H9 (cell line): ENCODE measurements around the gene CATSPERB. TPM values are rescaled to one million over a fixed set of nuclear protein-coding genes. Genes with fewer than 3 reads are reported as not detected.

Experiments
- DNase-seq: peaks from one replicate; pipeline ENCODE4 v3.0.0-alpha.2; 2017
- H2AFZ ChIP-seq: one replicate; pipeline ENCODE4 v1.6.1; 2013; ENCODE audit warnings: mild to moderate bottlenecking, low read length, control low read depth, moderate library complexity
- H2AK5ac ChIP-seq: 2 replicates; pipeline ENCODE4 v1.6.1; 2013; ENCODE audit warnings: low read length, control low read depth, mixed read lengths; ENCODE audit not compliant: insufficient read length
- H2BK120ac ChIP-seq: one replicate; pipeline ENCODE4 v1.6.1; 2013; ENCODE audit warnings: low read depth, mild to moderate bottlenecking, low read length, control low read depth, inconsistent platforms; ENCODE audit not compliant: poor library complexity, severe bottlenecking
- H2BK12ac ChIP-seq: 2 replicates; pipeline ENCODE4 v1.6.1; 2013; ENCODE audit warnings: low read length, control low read depth, mixed read lengths, low read depth; ENCODE audit not compliant: insufficient read length
- H2BK15ac ChIP-seq: 2 replicates; pipeline ENCODE4 v1.6.1; 2013; ENCODE audit warnings: low read depth, low read length, control low read depth
- H2BK20ac ChIP-seq: one replicate; pipeline ENCODE4 v1.6.1; 2013; ENCODE audit warnings: low read depth, mild to moderate bottlenecking, low read length, control low read depth, inconsistent platforms; ENCODE audit not compliant: poor library complexity, severe bottlenecking
- H2BK5ac ChIP-seq: 2 replicates; pipeline ENCODE4 v1.6.1; 2013; ENCODE audit warnings: low read length, control low read depth, mixed read lengths; ENCODE audit not compliant: insufficient read length
- H3K14ac ChIP-seq: 2 replicates; pipeline ENCODE4 v1.6.1; 2013; ENCODE audit warnings: low read length, control low read depth; ENCODE audit not compliant: insufficient read depth
- H3K18ac ChIP-seq: 2 replicates; pipeline ENCODE4 v1.6.1; 2013; ENCODE audit warnings: low read depth, mild to moderate bottlenecking, mixed read lengths, low read length, control low read depth; ENCODE audit not compliant: insufficient read length
- H3K23ac ChIP-seq: 2 replicates; pipeline ENCODE4 v1.6.1; 2013; ENCODE audit warnings: low read length, control low read depth, mixed read lengths, low read depth; ENCODE audit not compliant: insufficient read length
- H3K23me2 ChIP-seq: 2 replicates; pipeline ENCODE4 v1.6.1; 2013; ENCODE audit warnings: low read depth, mild to moderate bottlenecking, mixed read lengths, low read length, control low read depth; ENCODE audit not compliant: insufficient read length, poor library complexity, severe bottlenecking
- H3K27ac ChIP-seq: 2 replicates; pipeline ENCODE4 v1.5.1; 2013; ENCODE audit warnings: low read length, control low read depth, mixed read lengths, low read depth; ENCODE audit not compliant: insufficient read length
- H3K27me3 ChIP-seq: 2 replicates; pipeline ENCODE4 v1.6.1; 2013; ENCODE audit warnings: low read length, control low read depth, inconsistent platforms; ENCODE audit not compliant: insufficient read depth
- H3K4ac ChIP-seq: 2 replicates; pipeline ENCODE4 v1.6.1; 2013; ENCODE audit warnings: low read depth, mild to moderate bottlenecking, control low read depth, inconsistent platforms, low read length, moderate library complexity
- H3K4me1 ChIP-seq: 2 replicates; pipeline ENCODE4 v1.6.1; 2013; ENCODE audit warnings: low read length, control low read depth, inconsistent platforms; ENCODE audit not compliant: insufficient read depth
- H3K4me2 ChIP-seq: 2 replicates; pipeline ENCODE4 v1.6.1; 2013; ENCODE audit warnings: low read length, control low read depth, mixed read lengths; ENCODE audit not compliant: insufficient read length, insufficient read depth
- H3K56ac ChIP-seq: 2 replicates; pipeline ENCODE4 v1.6.1; 2013; ENCODE audit warnings: low read depth, mild to moderate bottlenecking, mixed read lengths, low read length, control low read depth; ENCODE audit not compliant: insufficient read length
- H3K79me1 ChIP-seq: 2 replicates; pipeline ENCODE4 v1.6.1; 2013; ENCODE audit warnings: low read depth, mild to moderate bottlenecking, moderate library complexity, low read length, control low read depth, inconsistent platforms; ENCODE audit not compliant: insufficient read depth, poor library complexity, severe bottlenecking
- H3K79me2 ChIP-seq: 2 replicates; pipeline ENCODE4 v1.6.1; 2013; ENCODE audit warnings: low read length, control low read depth, inconsistent platforms; ENCODE audit not compliant: insufficient read depth
- H3K9ac ChIP-seq: 2 replicates; pipeline ENCODE4 v1.6.1; 2013; ENCODE audit warnings: low read length, control low read depth, mixed read lengths; ENCODE audit not compliant: insufficient read length; ENCODE audit errors: extremely low read depth
- H3K9me3 ChIP-seq: one replicate; pipeline ENCODE4 v1.6.1; 2013; ENCODE audit warnings: low read depth, low read length, inconsistent platforms; ENCODE audit not compliant: control insufficient read depth
- H3T11ph ChIP-seq: one replicate; pipeline ENCODE4 v1.6.1; 2013; ENCODE audit warnings: mild to moderate bottlenecking, low read length, control low read depth, inconsistent platforms
- H4K20me1 ChIP-seq: one replicate; pipeline ENCODE4 v1.6.1; 2013; ENCODE audit not compliant: control insufficient read depth, insufficient read length, insufficient read depth
- H4K5ac ChIP-seq: 2 replicates; pipeline ENCODE4 v1.6.1; 2013; ENCODE audit warnings: low read depth, mild to moderate bottlenecking, mixed read lengths, low read length, control low read depth; ENCODE audit not compliant: insufficient read length
- H4K8ac ChIP-seq: replicated peaks from 2 replicates; pipeline ENCODE4 v1.6.1; 2013; ENCODE audit warnings: low read length, control low read depth, mixed read lengths, low read depth; ENCODE audit not compliant: insufficient read length
- H4K91ac ChIP-seq: 2 replicates; pipeline ENCODE4 v1.6.1; 2013; ENCODE audit warnings: low read depth, mild to moderate bottlenecking, moderate library complexity, mixed read lengths, low read length, control low read depth; ENCODE audit not compliant: insufficient read length
- H3K27ac Mint-ChIP-seq, 3 experiments: 2 replicates in 2 of 3; 3 replicates in 1 of 3; pipeline ENCODE4 v1.8.0; 2020 to 2021; ENCODE audit warnings: mixed read lengths in 3 of 3, mild to moderate bottlenecking in 1 of 3, moderate library complexity in 1 of 3
- H3K27me3 Mint-ChIP-seq: 2 replicates; pipeline ENCODE4 v1.8.0; 2021; ENCODE audit warnings: low read depth, mild to moderate bottlenecking, moderate library complexity, mixed read lengths
- H3K36me3 Mint-ChIP-seq, 3 experiments: 2 replicates in 2 of 3; 3 replicates in 1 of 3; pipeline ENCODE4 v1.8.0; 2020 to 2021; ENCODE audit warnings: low read depth in 3 of 3, mixed read lengths in 3 of 3; ENCODE audit not compliant: insufficient read depth in 1 of 3
- H3K4me1 Mint-ChIP-seq, 2 experiments: 2 replicates each; pipeline ENCODE4 v1.8.0; 2020; ENCODE audit warnings: mixed read lengths in 2 of 2
- H3K4me3 Mint-ChIP-seq, 2 experiments: 2 replicates in 1 of 2; 3 replicates in 1 of 2; pipeline ENCODE4 v1.8.0; 2020 to 2021; ENCODE audit warnings: mild to moderate bottlenecking in 2 of 2, mixed read lengths in 2 of 2, moderate library complexity in 1 of 2
- H3K9me3 Mint-ChIP-seq, 2 experiments: 2 replicates in 1 of 2; 3 replicates in 1 of 2; pipeline ENCODE4 v1.8.0; 2020; ENCODE audit warnings: mild to moderate bottlenecking in 2 of 2, mixed read lengths in 2 of 2, moderate library complexity in 1 of 2
- CTCF ChIP-seq: fragments of 200-600 bp; sonication (generic); conservative IDR thresholded peaks from 3 replicates; pipeline ENCODE4 v1.8.0; 2021; ENCODE audit warnings: antibody characterized with exemption, mild to moderate bottlenecking
- WGBS: extraction: QIAGEN DNeasy Blood & Tissue Kit; methylation state at CpG from one replicate; pipeline ENCODE4 v1.1.7; 2013; ENCODE audit warnings: missing lambda C conversion rate, low lambda C conversion rate, mixed read lengths; ENCODE audit not compliant: insufficient read length; ENCODE audit errors: extremely low coverage; 5-methylcytosine and 5-hydroxymethylcytosine counted together
- total RNA-seq: library from RNA; stranded (reverse); gene quantifications from 2 replicates; pipeline ENCODE4 v1.2.1, GENCODE V29; 2021

CATSPERB gene
- total RNA-seq, 1 experiment from 2014 or later, result 0.48 TPM

GRCh38 chr14:91653451-91653850, 78.4 kb downstream of the CATSPERB start:
- H4K20me1 ChIP-seq, result no peaks in the 10 kb centered on the region
- H3K4me2 ChIP-seq, result no peak overlapping the region
- H3K4me1 Mint-ChIP-seq, result no peaks in the 10 kb centered on the region
- H3K9ac ChIP-seq, result no peak overlapping the region
- no peaks in the 10 kb centered on the region for H3K9me3 Mint-ChIP-seq
- H2BK5ac ChIP-seq, result no peak overlapping the region
- H3K36me3 Mint-ChIP-seq, result no peaks in the 10 kb centered on the region
- no peak overlapping the region for H3K56ac ChIP-seq
- H2BK15ac ChIP-seq, result no peak overlapping the region
- no peak overlapping the region for H4K91ac ChIP-seq
- H3K27ac Mint-ChIP-seq, result no peak overlapping the region
- H3K27ac ChIP-seq, result no peak overlapping the region
- H3T11ph ChIP-seq, result no peak overlapping the region
- H2BK12ac ChIP-seq, result no peak overlapping the region
- H2BK120ac ChIP-seq, result no peak overlapping the region
- no peaks in the 10 kb centered on the region for H3K79me1 ChIP-seq
- no peak overlapping the region for H2BK20ac ChIP-seq
- H3K9me3 ChIP-seq, result no peaks in the 10 kb centered on the region
- no peaks in the 10 kb centered on the region for H3K27me3 ChIP-seq
- no peak for TF ChIP-seq CTCF
- H3K4ac ChIP-seq, result no peak overlapping the region
- H3K27me3 Mint-ChIP-seq, result no peaks in the 10 kb centered on the region
- H3K23me2 ChIP-seq, result no peaks in the 10 kb centered on the region
- H3K4me3 Mint-ChIP-seq, result no peak overlapping the region
- no peak overlapping the region for H3K14ac ChIP-seq
- H3K23ac ChIP-seq, result no peak overlapping the region
- no peak overlapping the region for H4K8ac ChIP-seq
- no CpG with 5 or more reads among the region's 2 CpGs for WGBS
- H4K5ac ChIP-seq, result no peak overlapping the region
- H2AFZ ChIP-seq, result no peak overlapping the region
- no peaks in the 10 kb centered on the region for H3K4me1 ChIP-seq
- H3K18ac ChIP-seq, result no peak overlapping the region
- no peaks in the 10 kb centered on the region for H3K79me2 ChIP-seq
- DNase-seq, result no peak
- no peak overlapping the region for H2AK5ac ChIP-seq
